ENCODE data around the gene ADCY10. TPM values are rescaled to one million over a fixed set of nuclear protein-coding genes. Genes with fewer than 3 reads are reported as not detected.

Gene ADCY10
- total and polyA plus RNA-seq, 3 experiments from 2014 or later: 0.09 TPM; not detected in 2

DNA sequence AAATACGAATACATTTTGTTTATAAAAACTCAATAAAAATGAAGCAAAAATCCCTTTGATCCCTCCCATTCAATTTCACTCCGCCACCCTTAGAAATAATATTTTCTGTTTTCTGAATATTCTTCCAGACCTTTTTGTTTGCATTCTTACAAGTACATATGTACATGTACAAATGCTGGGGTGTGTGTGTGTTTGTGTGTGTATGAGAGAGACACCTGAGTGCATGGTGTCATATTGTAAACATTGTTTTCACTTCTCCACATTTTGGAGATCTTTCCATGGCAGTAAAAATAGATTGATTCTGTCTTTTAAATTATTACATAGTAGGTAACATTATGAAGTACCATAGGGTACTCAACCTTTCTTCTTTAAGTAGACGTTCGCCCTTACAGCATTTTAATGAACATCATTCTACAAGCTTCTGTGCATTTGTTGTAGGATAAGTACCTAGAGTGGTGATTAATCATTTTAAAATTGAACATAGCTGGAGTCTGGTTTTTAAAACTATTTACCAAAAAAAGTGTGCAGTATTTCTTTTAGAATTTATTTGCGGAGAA lies 24.2 kb upstream of the ADCY10 start:
- Mint-ChIP-seq H3K36me3 (peaks cover 0 to 22% (median 2%) of the 10 kb centered on the region in 3 donors), H3K9me3 (no peaks in the 10 kb centered on the region), H3K27me3 (no peaks in the 10 kb centered on the region), H3K4me3 (peak overlapping the region; percentile 88 to 97 (median 94)), H3K27ac (peak overlapping the region in 7 of 8 donors; percentile 11 to 97 (median 66)), H3K4me1 (peaks cover 33 to 61% (median 53%) of the 10 kb centered on the region in 3 donors)
- Histone ChIP-seq H3K27ac (ENCODE audit: low read depth, low read length) (peak overlapping the region; percentile 96), H3K4me1 (ENCODE audit: insufficient read depth, low read length) (peaks cover 33% of the 10 kb centered on the region), H3K4me3 (ENCODE audit: low read length) (peak overlapping the region; percentile 100), H3K9me3 (ENCODE audit: low read length) (no peaks in the 10 kb centered on the region), H3K27me3 (ENCODE audit: insufficient read depth, low read length, poor library complexity, severe bottlenecking) (no peaks in the 10 kb centered on the region), H3K36me3 (ENCODE audit: insufficient read depth, low read length) (no peaks in the 10 kb centered on the region)
- CTCF ChIA-PET: interaction anchor here (0.7 kb wide), 1 partner anchor 144 kb away, joined by 3 read pairs; no protein-coding TSS in a partner anchor
- no peak for DNase-seq
- POLR2A ChIA-PET: no interaction called here

DNA sequence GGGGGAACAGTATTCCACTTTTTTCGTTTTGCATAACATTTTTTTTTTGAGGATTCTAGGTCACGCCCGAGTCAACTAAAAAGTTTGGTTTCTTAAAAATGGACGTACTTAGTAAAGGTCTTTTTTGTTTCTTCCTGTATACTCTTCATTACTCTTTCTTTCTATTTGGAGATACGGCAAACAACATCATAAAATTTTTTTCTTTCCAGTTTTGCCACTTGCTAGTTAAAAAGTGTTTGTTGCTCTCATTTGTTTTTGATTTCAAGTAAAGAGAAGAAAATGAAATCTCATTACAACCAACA lies 23.7 kb upstream of the ADCY10 start:
- ChIA-PET CTCF (interaction anchor here (2.8 kb wide), 1 partner anchor 144 kb away, joined by 10 read pairs; no protein-coding TSS in a partner anchor), POLR2A (interaction anchor here (2.1 kb wide), 1 partner anchor 223 kb away, joined by 9 read pairs; no protein-coding TSS in a partner anchor)
- Histone ChIP-seq H3K4me3 (ENCODE audit: low read length) (peak overlapping the region; percentile 100), H3K27ac (ENCODE audit: low read depth, low read length) (peak overlapping the region; percentile 96), H3K9me3 (ENCODE audit: low read length) (no peaks in the 10 kb centered on the region), H3K4me1 (ENCODE audit: insufficient read depth, low read length) (peaks cover 33% of the 10 kb centered on the region), H3K27me3 (ENCODE audit: insufficient read depth, low read length, poor library complexity, severe bottlenecking) (no peaks in the 10 kb centered on the region), H3K36me3 (ENCODE audit: insufficient read depth, low read length) (no peaks in the 10 kb centered on the region)
- no peak for DNase-seq
- no peaks in the 10 kb centered on the region for H3K27me3 Mint-ChIP-seq
- peak overlapping the region; percentile 88 to 98 (median 94) for H3K27ac Mint-ChIP-seq
- H3K36me3 Mint-ChIP-seq: peaks cover 0 to 22% (median 4%) of the 10 kb centered on the region in 3 donors
- no peaks in the 10 kb centered on the region for H3K9me3 Mint-ChIP-seq
- peak overlapping the region; percentile 88 to 97 (median 94) for H3K4me3 Mint-ChIP-seq
- peaks cover 35 to 65% (median 56%) of the 10 kb centered on the region in 3 donors for H3K4me1 Mint-ChIP-seq

DNA sequence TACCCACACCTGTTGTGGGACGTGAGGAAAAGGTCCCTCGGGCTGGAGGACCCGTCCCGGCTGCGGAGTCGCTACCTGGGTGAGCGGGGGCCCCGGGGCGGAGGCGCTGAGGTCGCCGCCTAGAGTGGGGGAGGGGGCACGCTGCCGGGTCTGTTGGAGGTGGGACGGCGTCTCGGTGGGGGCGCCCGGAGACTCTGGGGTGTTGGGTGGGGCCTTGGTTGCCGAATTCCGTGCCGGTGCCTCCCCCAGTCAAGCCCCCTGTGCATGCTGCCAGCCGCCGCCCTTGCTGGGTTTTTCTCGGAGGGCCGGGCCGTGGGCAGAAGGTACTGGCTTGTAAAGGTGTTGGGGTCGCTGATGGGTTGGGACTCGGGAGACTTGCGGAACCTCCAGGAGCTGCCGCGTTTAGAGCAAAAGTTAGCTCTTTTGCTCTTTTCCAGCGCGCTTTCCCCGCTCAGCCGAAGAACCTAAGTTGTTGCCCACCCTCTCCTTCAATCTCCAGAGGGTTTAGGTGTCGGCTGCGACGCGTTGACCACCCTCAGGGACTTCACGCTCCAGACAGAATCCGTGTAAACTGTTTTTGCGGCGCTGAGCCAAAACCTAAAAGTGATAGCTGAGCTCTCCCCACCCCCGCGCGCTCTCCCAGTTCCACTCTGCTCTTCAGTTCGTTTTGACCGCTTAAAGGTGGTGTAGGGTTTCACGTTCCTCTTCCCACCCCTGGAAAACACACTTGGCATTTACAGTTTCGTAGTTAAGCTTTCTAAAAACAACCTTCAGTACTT lies 23.2 kb upstream of the ADCY10 start, which contains the start of gene MPC2:
TSS of gene MPC2 (minus strand) at position 143 of the 779 bp plus-strand sequence. CDS start 1,231 bp downstream, outside the sequence.
- CTCF ChIA-PET: interaction anchor here (0.8 to 2.8 kb wide), 3 partner anchors 9 to 220 kb away, joined by 3 to 10 read pairs (median 4); no protein-coding TSS in a partner anchor
- H3K4me1 ChIP-seq (ENCODE audit: insufficient read depth, low read length): peaks cover 33% of the 10 kb centered on the region
- H3K27me3 ChIP-seq (ENCODE audit: insufficient read depth, low read length, poor library complexity, severe bottlenecking): no peaks in the 10 kb centered on the region
- peak; percentile 60 to 85 (median 72) for DNase-seq
- H3K4me3 ChIP-seq (ENCODE audit: low read length): peak within 1 kb of the TSS; percentile 100
- Mint-ChIP-seq H3K4me3 (peak within 1 kb of the TSS; percentile 88 to 97 (median 94)), H3K36me3 (peaks cover 0 to 19% (median 4%) of the 10 kb centered on the region in 3 donors), H3K27me3 (no peaks in the 10 kb centered on the region), H3K27ac (peak within 1 kb of the TSS; percentile 95 to 100 (median 98)), H3K9me3 (no peaks in the 10 kb centered on the region), H3K4me1 (peaks cover 35 to 66% (median 59%) of the 10 kb centered on the region in 3 donors)
- POLR2A ChIA-PET: interaction anchor here (1.7 to 2.1 kb wide), 2 partner anchors 222 to 717 kb away, joined by 8 to 9 read pairs; partner anchors contain the start of gene POU2F1
- no peaks in the 10 kb centered on the region for H3K36me3 ChIP-seq (ENCODE audit: insufficient read depth, low read length)
- peak within 1 kb of the TSS; percentile 96 for H3K27ac ChIP-seq (ENCODE audit: low read depth, low read length)
- H3K9me3 ChIP-seq (ENCODE audit: low read length): no peaks in the 10 kb centered on the region

DNA sequence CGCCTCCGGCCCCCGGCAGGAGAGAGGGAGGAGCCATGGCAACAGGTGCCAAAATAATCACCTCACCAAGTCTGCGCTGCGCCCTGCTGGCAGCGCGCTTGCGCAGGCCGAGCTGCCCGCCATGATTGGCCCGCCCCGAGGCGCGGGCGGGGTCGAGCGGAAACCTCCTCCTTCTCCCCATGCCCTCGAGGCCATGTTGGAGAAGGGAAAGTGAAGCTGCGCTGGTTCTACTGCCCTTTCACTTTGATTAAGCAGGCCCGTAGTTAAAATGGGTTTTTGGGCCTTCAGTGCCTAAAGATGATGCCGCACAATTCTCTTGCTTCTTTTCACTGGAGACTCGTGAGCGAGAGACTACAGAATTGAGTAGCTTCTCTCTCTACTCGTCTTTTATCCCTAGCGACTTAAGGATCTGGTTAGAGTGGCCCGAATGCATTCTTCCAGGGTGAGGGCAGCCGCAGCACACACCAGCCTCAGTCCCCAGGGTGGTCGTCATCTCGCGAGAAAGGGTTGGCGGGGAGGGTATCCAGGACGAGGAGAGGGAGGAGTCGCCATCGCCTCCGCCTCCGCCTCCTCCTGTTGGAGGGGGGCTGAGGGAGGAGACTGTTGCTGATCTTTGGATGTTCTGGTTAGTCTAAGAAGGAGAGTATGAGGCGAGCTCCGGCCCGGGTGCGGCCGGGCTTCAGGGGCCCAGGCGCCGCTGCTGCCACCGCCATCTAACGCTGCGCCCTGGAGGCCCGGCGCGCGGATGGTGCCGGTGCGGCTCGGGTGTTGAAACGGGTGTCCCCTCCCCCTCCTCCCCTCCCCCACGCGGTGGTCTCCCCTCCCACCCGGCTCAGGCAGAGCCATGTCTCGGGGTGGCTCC lies 22.4 kb upstream of the ADCY10 start, which contains the start of gene DCAF6:
TSS of gene DCAF6 (plus strand) at position 616 of the 862 bp plus-strand sequence. CDS start at position 845, 229 bp downstream.
- H3K9me3 ChIP-seq (ENCODE audit: low read length): no peaks in the 10 kb centered on the region
- H3K4me3 Mint-ChIP-seq: peak within 1 kb of the TSS; percentile 88 to 97 (median 94)
- no peaks in the 10 kb centered on the region for H3K9me3 Mint-ChIP-seq
- CTCF ChIA-PET: interaction anchor here (0.8 to 2.8 kb wide), 5 partner anchors 9 to 219 kb away, joined by 3 to 10 read pairs (median 4); partner anchors contain the start of gene ADCY10
- H3K4me1 ChIP-seq (ENCODE audit: insufficient read depth, low read length): peaks cover 33% of the 10 kb centered on the region
- no peaks in the 10 kb centered on the region for H3K36me3 ChIP-seq (ENCODE audit: insufficient read depth, low read length)
- H3K27me3 ChIP-seq (ENCODE audit: insufficient read depth, low read length, poor library complexity, severe bottlenecking): no peaks in the 10 kb centered on the region
- H3K27ac Mint-ChIP-seq: peak within 1 kb of the TSS; percentile 95 to 100 (median 98)
- POLR2A ChIA-PET: interaction anchor here (0.5 to 2.1 kb wide), 11 partner anchors 31 to 1957 kb away, joined by 3 to 9 read pairs (median 3); partner anchors contain the start of genes BLZF1, NME7, POU2F1 and SFT2D2
- H3K27ac ChIP-seq (ENCODE audit: low read depth, low read length): peak within 1 kb of the TSS; percentile 96
- DNase-seq: peak; percentile 95 to 99 (median 99)
- peak within 1 kb of the TSS; percentile 100 for H3K4me3 ChIP-seq (ENCODE audit: low read length)
- H3K36me3 Mint-ChIP-seq: peaks cover 0 to 17% (median 4%) of the 10 kb centered on the region in 3 donors
- peaks cover 33 to 63% (median 54%) of the 10 kb centered on the region in 3 donors for H3K4me1 Mint-ChIP-seq
- H3K27me3 Mint-ChIP-seq: no peaks in the 10 kb centered on the region

DNA sequence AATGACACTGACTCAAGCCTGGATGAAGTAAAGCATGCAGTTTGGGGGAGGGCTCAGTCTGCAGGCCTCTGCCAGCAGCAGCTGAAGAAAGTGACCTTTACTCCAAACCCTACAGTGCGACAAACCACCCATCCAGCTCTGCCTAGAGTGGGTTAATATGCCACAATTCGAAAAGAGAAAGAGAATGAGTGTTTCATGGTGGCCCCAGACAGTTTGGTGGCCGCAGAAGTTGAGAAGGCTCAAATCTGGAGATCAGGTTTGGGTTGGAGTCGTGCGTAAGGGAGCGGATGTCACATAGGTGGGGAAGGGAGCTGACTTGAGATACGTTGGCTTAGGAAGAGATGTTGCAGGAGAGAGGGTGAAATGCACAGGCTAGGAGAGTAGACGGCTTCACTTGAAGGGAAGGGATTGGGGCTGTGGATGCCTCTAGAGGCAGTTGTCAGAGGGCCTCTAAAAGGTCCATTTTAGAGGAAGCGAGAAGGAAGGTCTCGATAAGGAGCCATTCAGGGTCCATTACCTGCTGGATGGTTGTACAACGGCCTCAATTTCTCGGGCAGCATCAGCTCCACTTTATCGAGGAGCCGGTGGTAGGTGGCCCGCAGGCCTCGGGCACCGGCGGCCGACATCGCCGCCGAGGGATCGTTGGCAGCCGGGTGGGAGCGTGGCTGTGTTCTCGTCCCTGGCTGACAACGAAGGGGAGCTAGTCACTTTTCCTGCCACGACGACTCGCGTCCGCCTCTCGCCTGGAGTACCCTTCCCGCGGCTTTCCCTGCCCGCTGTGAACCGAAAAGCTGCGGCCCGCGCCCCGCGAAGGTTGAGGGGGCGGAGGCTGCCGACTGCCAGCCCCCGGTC lies 21.5 kb upstream of the ADCY10 start:
- Histone ChIP-seq H3K4me1 (ENCODE audit: insufficient read depth, low read length) (peaks cover 33% of the 10 kb centered on the region), H3K36me3 (ENCODE audit: insufficient read depth, low read length) (no peaks in the 10 kb centered on the region), H3K27me3 (ENCODE audit: insufficient read depth, low read length, poor library complexity, severe bottlenecking) (no peaks in the 10 kb centered on the region), H3K9me3 (ENCODE audit: low read length) (no peaks in the 10 kb centered on the region), H3K27ac (ENCODE audit: low read depth, low read length) (peak overlapping the region; percentile 96), H3K4me3 (ENCODE audit: low read length) (peak overlapping the region; percentile 100)
- peak in 4 of 5 donors; percentile 10 to 53 (median 46) for DNase-seq
- Mint-ChIP-seq H3K4me3 (peak overlapping the region; percentile 88 to 97 (median 94)), H3K36me3 (peaks cover 0 to 17% (median 4%) of the 10 kb centered on the region in 3 donors), H3K9me3 (no peaks in the 10 kb centered on the region), H3K27me3 (no peaks in the 10 kb centered on the region), H3K4me1 (peaks cover 31 to 55% (median 46%) of the 10 kb centered on the region in 3 donors), H3K27ac (peak overlapping the region; percentile 95 to 100 (median 98))
- CTCF ChIA-PET: interaction anchor here (0.9 to 2.8 kb wide), 4 partner anchors 18 to 147 kb away, joined by 3 to 10 read pairs (median 5); partner anchors contain the start of gene ADCY10
- POLR2A ChIA-PET: interaction anchor here (0.5 to 2.1 kb wide), 11 partner anchors 32 to 1957 kb away, joined by 3 to 9 read pairs (median 3); partner anchors contain the start of genes BLZF1, NME7, POU2F1 and SFT2D2

DNA sequence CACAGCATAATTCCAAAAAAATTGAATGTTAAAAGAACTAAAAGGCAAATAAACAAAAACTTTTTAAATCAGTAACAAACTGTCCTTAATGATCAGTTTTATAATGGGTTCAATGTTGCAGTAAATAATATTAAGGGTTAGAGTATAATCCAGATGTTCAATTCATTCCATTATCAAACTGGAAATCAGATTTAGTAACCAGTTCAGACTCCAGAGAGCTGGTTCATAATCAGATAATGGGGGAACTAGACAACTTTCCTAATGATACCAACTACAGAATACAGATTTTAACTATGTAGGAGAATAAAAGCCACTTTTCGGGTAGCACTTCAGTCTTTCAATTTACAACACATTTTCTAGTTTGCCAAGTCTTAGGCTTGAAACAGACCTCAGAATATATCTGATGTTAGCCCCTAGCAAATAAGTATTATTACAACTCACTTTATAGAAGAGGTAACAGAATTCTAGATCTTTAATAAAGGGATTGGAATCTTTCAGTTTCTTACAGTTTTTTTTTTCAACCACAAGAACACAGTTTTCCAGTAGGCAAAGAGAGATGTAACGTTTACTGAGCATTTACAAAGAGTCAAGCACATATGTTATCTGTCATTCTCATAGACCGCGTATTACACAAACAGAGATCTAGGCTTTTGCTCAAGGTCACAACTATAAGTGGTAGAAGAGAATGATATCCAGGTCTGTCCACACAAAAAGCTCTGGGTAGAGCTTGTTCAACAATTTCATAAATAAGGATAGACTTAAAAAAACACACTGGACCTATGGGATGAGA lies 20.7 kb upstream of the ADCY10 start:
- Mint-ChIP-seq H3K4me1 (peaks cover 29 to 55% (median 45%) of the 10 kb centered on the region in 3 donors), H3K9me3 (no peaks in the 10 kb centered on the region), H3K4me3 (peak overlapping the region; percentile 88 to 97 (median 94)), H3K27me3 (no peaks in the 10 kb centered on the region), H3K36me3 (peaks cover 0 to 17% (median 4%) of the 10 kb centered on the region in 3 donors), H3K27ac (peak overlapping the region; percentile 95 to 100 (median 97))
- Histone ChIP-seq H3K36me3 (ENCODE audit: insufficient read depth, low read length) (no peaks in the 10 kb centered on the region), H3K4me1 (ENCODE audit: insufficient read depth, low read length) (peaks cover 33% of the 10 kb centered on the region), H3K9me3 (ENCODE audit: low read length) (no peaks in the 10 kb centered on the region), H3K4me3 (ENCODE audit: low read length) (peak overlapping the region; percentile 100), H3K27ac (ENCODE audit: low read depth, low read length) (peak overlapping the region; percentile 96), H3K27me3 (ENCODE audit: insufficient read depth, low read length, poor library complexity, severe bottlenecking) (no peaks in the 10 kb centered on the region)
- POLR2A ChIA-PET: interaction anchor here (1.1 kb wide), 1 partner anchor 34 kb away, joined by 3 read pairs; no protein-coding TSS in a partner anchor
- CTCF ChIA-PET: interaction anchor here (0.9 to 1.3 kb wide), 2 partner anchors 17 to 20 kb away, joined by 3 to 7 read pairs; partner anchors contain the start of gene ADCY10
- DNase-seq: no peak
